ENCODE measurements around the gene GALNT14. TPM values are rescaled to one million over a fixed set of nuclear protein-coding genes. Genes with fewer than 3 reads are reported as not detected.

Gene GALNT14
- total RNA-seq, 1 donor from 2014 or later, result not detected

DNA sequence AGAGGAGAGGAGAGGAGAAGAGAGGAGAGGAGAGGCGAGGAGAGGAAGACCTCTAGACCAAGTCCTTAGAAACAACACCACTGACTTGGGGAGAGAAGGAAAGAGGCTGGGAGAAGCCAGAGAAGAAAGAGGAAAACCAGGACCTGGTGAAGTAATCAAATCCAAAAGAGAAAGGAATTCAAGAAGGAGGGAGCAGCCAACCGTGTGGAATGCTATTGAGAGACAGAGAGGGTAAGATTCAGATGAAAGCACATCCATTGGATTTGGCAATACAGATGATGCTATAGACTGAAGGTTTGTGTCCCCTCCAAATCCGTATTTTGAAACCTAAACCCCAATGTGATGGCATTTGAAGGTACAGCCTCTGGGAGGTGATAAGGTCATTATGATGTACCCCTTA, 50.7 kb downstream of the GALNT14 start:
- no peak for DNase-seq (ENCODE audit: low read depth in 2 of 2)

DNA sequence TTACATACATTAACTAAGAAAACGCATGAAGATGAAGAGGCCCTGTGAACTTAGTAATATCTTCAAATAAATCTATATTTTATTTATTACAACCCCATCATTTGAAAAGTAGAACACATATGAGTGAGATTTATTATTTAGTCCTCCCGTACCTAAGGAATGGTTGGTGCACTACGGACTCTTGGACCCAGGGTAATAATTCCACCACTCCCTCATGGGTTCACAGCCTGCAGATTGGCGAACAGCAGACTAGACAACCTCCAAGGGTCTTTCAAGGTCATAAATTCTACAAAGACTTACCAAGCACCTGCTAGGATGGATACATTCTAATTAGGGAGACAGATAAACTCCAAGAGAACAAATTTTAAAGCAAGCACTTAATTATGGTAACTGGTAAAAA, 51.6 kb downstream of the GALNT14 start:
- DNase-seq (ENCODE audit: low read depth in 2 of 2), result no peak

DNA sequence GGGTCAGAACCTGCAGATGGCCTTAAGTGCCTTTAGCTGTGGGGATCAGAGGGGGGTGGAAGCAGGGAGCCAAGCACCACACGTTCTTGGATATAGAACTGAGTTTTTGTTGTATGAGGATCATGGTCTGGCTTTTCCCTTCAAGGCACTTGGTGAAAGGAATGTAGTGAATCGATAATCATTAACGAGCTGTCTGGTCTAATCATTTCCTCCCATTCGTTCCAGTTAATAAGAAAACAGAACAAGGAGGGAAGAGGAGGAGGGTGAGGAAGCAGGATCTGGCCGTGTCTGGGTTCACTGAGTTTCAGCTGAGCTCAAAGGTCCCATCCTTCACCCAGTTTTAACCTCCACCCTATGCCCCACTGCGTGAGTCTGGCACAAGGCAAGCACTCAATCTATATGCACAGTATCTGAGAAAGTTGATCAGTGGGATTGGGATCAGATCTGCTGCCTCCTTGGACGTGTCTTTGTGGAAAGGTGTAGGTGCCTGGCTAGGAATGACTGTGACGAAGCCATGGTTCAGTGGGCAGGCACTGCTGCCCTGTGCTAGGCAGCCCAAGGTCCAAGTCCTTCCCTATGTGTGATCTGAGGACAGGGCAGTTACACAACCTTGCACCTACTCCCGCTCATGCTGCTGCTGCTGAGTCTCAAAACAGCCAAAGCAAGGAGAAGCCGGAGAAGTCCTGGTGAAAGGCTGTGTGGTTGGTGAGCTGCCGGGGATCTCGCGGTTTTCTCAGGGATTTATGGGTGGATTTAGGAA, 54.8 kb downstream of the GALNT14 start:
- DNase-seq (ENCODE audit: low read depth in 2 of 2), result no peak

DNA sequence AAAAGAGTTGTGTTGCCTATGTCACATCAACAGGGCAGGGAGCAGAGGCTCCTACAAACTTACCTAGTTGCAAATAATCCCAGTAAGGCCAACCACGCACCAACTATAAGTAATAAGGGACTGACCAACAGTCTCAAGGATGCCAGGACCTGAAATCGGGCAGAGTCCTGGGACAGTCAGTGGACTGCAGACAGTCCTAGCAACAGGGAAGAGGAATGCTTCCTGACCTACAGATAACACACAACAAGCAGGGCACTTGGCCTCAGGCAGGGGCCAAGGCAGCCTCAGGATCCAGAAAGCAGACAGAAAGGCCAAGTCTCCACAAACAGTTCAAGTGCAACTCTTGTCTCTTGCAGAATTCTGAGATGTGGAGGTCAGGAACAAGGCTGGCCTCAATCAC, 56.2 kb downstream of the GALNT14 start:
- DNase-seq (ENCODE audit: low read depth in 2 of 2), result no peak

DNA sequence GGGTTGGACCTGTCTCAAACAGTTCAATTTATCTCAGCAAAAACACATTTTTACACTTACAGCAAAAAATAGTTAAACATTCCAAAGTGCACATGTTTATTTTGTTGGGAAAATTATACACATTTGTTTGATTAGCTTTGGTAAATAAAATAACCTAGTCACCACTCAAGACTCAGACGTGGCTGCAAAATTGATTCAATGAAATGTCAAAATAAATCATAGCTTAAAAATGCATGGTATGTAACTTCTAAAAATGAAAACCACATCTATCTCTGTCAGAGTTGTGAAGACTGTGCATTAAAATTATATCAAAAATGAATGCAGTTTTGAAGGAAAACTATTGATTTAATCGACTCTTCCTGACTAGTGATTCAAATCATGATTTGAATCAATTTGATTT, 56.7 kb downstream of the GALNT14 start:
- DNase-seq (ENCODE audit: low read depth in 2 of 2), result no peak

DNA sequence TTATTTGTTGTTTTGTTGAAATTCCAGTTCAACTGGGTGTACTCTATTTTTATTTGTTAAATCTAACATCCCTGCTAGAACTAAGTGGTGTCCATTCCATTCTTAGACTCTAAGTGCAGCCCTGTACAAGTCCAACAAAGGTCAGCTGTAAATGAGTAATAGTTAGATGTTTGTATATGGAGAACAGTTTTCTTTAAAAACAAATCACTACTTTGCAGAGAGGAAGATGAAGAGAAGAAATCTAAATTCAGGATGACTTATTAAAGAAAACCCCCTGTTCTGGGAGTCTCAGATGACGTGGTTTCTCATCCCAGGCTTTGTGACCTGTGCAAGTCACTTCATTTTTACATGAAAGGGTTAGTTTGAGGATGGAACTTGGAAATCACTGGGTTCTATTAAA, 57.9 kb downstream of the GALNT14 start:
- DNase-seq (ENCODE audit: low read depth in 2 of 2), result no peak

DNA sequence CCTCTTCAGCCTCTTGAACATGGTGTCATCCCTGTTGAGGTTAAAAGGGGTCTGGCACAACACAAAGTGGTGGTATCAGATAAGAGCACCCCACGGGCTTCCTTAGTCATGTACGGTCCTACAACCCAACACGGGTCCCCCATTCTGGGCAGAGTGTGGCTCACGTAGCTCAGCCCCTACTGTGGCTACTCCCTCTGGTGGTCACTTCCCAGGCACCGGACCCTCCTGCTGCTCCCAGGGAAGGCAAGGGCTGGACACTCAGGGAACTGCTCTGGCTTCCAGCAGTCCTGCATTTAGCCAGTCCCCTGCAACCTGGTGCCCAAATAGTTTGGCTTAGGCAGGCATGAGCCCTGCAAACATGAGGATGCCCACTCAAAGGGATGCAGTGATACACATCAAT, 58.6 kb downstream of the GALNT14 start:
- DNase-seq (ENCODE audit: low read depth in 2 of 2), result no peak

DNA sequence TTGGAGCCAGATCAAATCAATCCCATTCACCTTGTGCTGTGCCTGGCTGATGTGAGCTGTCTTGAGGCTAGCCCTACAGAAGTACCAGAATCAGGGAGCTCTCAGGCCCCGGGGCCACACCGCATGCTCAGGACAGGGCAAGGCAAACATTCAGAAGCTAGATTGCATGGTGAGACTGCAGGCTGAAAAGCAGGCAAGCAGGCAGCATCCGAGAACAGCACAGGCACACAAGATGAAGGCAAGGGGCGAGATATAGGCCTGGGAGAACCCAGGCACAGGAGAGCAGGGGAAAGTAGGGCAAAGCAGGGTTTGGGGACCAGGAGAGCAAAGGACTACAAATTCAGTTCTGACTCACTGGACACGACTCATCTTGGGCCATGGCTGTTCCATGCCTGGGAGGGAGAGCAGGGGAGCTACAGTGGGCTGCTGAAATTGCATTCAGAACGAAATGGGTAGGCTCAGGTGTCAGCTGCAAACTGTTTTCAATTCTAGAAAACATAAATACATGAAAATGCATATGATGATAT, 59.6 kb downstream of the GALNT14 start:
- DNase-seq (ENCODE audit: low read depth in 2 of 2), result no peak

DNA sequence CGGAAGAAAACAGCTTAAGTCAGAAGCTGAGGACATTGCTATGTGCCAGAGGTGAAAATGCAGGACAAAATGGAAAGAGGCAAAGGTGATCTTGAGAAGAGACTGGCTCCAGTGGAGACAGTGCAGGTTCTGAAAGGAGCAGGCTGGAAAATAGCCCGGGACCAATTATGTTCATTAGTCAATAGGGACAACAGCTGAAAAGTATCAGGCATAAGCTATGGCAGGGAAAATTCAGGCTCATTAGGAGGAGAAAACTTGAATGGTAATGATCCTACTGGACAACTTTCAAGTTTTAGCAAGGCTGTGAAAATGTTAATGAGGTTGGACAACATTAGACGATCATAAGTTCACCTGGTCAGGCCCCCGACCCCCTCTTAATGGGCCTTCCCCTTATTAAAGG, 60.2 kb downstream of the GALNT14 start:
- no peak for DNase-seq (ENCODE audit: low read depth in 2 of 2)

DNA sequence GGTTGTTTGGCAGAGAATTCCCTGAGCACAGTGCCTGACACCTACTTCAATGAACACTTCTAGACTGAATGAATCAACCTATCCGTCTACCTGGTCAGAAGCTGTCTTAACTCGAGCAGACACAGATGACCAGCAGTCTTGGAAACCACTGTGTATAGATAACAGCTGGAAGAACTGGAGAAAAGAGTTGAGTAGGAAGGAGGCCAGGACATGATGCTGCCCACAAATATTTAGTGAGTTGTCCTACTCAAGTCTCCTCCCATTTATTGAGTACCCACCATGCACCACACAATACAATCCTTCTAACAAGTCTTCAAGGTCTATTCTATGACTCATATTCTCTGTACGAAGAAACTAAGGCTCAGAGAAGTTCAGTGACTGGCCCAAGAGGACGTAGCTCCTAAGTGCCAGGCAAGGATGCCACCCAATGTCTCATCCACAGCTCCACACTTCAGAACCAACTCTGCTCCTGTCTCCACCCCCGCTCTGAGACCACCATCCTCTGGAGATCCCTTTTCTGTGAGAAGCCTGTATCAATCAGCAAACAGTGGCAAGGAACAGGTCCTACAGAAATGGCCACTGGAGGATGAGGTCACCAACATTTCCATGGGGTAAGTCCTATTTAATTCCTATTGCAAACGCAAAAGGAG, 62.2 kb downstream of the GALNT14 start:
- no peak for DNase-seq (ENCODE audit: low read depth in 2 of 2)

DNA sequence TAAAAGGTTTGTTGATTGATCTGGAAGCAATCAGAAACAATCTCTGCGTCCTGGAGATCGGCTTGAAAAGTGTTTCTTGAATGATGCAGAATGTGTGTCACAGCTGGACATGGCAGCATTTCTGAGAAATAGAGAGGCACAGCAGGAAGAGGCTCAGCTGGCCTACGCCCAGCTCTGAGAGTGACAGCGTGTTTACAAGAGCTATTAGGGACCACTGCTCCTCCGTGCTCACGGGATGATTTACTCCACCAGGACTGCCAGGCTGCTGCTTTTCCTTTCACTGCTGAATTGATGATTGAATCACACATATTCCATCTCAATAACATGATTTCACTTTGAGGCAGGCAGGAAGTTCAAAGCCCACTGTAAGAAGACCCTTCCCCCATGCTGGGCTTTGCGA, 62.8 kb downstream of the GALNT14 start:
- DNase-seq (ENCODE audit: low read depth in 2 of 2), result no peak

DNA sequence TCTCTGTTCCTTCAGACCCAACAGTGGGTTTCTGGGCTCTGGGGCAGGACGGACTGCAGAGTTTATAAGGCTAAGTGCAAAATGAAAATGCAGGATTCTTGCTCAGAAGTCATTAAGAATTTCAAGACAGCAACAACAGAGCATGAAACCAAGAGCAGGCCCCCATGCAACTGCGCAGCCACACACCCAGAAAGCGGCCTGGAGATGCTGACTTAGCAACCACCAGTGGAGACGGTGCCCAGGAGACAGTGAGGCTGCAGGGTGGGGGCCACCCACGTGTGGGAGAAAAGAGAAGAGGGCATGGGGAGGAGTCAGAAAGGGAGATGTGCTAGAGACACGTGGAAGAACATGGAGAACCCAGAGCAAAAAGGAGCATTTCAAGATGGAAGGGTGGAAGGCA, 66.5 kb downstream of the GALNT14 start:
- no peak for DNase-seq (ENCODE audit: low read depth in 2 of 2)

DNA sequence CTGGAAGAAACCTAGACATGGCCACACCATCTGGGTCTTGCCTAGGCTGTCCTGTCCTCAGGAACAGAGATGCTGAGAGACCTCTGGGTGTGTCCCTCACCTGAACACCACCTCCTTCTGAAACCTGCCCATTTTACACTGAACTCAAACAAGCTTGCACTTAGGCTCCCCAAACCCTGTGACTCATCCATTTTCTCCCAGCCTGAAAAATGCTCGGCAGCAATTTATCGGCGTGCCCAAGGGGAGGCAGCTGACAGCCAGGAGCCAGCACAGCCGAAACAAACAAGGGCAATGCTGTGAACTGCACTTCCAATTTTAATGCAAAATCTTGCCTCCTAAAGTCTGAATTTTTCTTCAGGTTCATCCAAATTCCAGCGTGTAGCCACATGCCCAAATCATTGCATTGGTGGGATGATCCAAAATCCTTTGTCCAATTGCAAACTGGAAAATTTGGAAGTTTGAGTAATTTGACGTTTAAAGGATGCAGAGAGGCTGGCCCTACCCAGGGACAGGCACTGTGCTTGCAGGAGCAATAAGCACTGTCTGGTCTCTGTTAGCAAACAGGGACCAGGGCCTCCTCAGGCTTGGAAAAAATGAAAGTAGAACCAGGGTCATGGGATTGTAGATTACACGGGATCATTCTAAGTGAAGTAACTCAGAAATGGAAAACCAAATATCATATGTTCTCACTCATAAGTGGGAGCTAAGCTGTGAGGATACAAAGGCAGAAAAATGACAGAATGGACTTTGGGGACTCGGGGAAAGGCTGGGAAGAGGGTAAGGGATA, 67.7 kb downstream of the GALNT14 start:
- DNase-seq (ENCODE audit: low read depth in 2 of 2), result no peak

DNA sequence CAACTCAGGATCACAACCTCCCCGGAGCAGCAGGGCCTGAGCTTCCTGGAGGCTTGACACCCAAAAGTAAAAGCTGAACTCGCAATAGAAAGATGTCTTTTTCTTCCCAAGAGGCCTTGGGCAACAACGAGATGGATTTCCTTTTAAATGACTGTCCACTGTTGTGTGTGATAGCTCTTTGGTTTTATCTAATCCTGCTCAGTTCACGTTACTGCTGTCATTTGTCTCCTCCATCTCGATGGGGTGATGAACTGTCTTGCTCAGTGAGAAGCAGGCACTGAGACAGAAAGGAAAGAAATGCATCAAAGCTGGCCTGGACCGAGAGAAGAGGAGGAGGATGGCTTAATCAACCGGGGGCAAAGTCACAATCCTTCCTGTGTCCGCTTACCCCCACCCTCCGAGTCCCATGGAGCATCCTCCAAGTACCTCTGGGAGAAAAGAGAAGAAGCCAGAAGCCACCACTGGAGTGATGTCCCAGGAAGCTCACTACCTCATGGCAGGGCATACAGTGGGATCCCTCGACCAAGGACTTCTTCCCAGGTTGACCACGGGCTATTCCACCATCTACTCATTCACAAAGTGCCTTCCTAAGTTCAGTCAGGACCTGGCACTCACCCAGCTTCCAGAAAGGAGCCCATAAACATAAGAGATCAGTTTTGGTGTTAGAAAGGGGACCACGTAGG, 68.5 kb downstream of the GALNT14 start:
- DNase-seq (ENCODE audit: low read depth in 2 of 2), result no peak

DNA sequence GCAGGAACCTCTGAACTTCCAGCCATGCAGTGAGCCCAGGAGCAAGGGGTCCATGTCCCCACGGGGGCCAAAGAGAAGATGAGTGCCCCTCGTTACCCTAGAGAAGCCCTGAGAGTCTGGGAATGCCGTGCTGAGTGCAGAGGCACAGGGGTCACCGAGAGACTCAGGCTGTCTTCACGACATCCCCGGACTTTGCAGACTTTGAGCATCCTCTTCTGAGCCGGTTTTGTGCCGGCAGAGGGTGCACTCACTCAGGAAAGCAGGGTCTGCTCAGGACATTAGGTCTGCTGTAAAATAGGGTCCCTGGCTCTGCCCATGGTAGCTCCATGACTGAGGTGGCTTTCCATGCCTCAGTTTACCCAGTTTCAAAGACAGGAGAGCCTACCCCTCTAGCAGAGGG, 71.0 kb downstream of the GALNT14 start:
- DNase-seq (ENCODE audit: low read depth in 2 of 2), result no peak

DNA sequence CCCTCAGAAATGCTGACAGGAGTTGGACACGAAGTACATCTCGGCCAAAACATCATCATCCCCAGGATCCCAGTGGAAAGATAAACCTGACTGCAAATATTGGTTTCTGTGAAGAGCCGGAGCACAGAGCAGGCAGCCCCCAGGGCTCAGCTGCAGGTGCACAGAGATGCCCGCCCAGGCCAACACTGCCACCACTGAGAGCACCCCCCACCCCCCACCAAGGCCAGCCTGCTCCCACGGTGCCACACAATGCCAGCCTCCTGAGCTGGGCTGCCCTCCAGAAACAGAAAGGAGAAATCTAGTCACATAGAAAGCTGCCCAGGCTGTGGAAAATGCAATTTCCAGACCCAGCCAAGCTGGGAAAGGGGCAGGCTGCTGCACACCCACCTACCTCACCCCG, 71.7 kb downstream of the GALNT14 start:
- DNase-seq (ENCODE audit: low read depth in 2 of 2), result no peak

DNA sequence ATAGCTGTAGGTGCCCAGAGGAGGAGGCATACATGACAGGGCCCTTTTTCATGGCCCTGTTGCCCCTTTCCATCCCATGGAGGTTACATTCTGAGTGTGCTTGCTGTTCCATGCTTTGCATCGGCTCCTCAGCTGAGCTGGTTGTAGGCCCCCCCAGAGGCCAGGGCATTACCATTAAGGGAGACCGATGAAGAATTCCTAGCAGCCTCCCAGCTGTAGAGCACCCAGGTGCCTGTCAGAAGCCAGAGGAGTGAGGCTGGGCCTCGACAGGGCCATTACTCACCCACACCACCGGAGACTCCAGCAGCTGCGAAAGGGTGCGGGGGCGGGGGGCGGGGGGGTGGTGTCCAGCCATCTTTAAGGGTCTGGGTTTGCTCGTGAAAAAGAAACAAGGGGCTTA, 72.2 kb downstream of the GALNT14 start:
- DNase-seq (ENCODE audit: low read depth in 2 of 2), result no peak

DNA sequence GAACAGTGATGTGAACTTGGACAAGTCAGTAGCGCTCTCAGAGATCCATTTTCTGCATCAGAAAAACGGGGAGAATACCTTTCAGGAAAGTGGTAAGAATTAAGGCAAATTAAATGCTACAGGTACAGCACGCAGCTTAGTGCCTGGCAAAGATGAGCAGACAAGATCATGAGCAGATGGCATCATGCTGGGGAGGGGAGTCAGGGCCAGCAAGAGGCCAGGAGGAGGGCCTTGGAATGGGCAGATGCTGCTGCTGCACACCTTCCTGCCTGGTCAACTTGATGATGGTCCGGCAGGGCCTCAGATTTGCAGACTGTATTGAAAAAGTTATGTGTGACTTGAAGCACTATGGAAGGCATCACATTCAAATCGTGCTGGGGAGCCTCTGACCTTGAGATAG, 72.9 kb downstream of the GALNT14 start:
- DNase-seq (ENCODE audit: low read depth in 2 of 2), result no peak

DNA sequence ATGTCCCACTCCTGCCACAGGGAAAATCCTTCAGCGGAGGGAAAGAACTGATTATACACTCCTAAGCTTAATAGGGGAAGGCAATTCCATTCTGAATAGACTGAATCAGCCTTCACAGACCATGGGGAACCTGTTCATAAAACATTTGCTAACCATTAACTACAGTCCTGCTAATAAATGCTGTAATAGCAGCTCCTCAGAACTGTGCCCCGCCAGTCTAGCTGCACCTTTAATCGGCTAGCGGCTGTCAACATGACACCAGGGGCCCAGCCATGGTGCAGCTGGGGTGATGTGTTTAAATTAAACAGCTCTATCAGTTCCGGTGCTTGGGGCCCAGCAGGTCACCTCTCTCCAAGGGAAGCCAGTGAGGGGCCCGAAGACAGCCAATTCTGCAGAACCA, 77.8 kb downstream of the GALNT14 start:
- DNase-seq (ENCODE audit: low read depth in 2 of 2), result no peak

DNA sequence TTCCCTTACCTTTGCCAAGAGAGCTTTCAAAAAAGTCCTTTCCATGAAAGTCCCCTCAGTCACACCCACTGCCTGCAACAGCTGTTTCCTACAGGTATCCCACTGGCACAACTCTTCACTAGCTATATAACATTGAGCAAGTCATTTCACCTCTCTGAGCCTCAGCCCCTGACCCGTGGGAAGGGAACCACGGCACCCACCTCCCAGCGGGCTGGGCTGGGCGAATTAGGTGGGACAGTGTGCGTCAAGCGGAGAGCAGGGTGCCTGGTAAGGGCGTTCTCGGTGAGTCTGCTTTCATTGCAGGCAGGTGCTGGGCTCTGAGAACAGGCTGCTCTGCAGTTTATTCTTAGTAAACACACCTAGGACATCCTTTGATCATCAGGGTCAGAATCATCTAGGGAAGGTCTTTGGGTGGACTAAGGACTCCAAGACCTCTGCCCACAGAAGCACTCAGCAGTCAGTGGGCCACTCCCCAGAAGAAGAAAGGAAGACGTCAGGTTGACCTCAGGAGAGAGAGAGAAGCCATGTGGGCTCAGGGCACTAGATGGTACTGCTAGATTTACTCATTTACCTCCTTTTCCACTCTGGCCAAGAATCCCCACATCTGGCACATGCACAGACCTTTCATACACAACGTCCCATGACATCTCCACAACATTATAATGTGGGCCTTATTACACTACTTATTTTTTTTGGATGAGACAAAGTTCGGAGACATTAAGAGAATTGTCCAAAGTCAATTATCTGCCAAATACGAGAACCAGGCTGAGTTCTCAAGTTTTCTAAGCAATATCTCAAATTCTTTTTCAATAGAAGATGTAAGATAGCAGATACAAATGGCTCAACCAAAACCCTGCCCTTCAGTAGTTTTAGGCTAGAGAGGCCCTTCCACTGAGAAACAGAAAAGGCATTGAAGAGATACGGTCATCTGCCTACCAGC, 79.9 kb downstream of the GALNT14 start:
- no peak for DNase-seq (ENCODE audit: low read depth in 2 of 2)

DNA sequence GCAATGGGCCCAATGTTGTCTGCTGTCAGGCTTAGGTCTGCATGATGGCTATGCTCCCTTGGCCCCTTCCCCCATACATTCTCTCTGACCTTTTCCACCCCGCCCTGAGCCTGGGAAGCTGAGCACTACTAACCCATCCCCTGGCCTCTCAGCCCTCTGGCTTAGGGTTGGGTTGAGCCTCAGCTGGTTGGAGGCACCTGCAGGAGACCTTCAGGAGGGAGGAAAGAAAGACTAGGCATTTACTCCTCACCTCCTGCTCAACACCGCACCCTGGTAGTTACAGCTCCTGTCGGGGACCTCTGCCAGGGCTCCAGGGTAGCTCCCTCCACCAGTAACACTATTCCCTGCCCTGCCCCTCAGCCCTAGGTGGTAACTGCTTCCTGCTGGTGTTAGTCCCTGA, 80.5 kb downstream of the GALNT14 start:
- no peak for DNase-seq (ENCODE audit: low read depth in 2 of 2)

All from lung microvascular endothelial cell (primary cell).